HepG2 (cell line): ENCODE measurements around the gene PNPLA2. TPM values are rescaled to one million over a fixed set of nuclear protein-coding genes. Genes with fewer than 3 reads are reported as not detected.

Experiments used
- BRD4 ChIP-seq: sonication (generic); formaldehyde crosslinking; IDR thresholded peaks from 2 replicates; pipeline ENCODE4 v1.4.0; 2020; ENCODE audit warnings: missing genetic modification reagents
- EED ChIP-seq: sonication (generic); formaldehyde crosslinking; IDR thresholded peaks from 2 replicates; pipeline ENCODE4 v1.5.0; 2020; ENCODE audit warnings: mild to moderate bottlenecking, missing genetic modification reagents
- FOXO1 ChIP-seq: sonication (generic); formaldehyde crosslinking; IDR thresholded peaks from 2 replicates; pipeline ENCODE4 v1.4.0; 2020; ENCODE audit warnings: missing genetic modification reagents
- GLI4 ChIP-seq: sonication (generic); formaldehyde crosslinking; IDR thresholded peaks from 2 replicates; pipeline ENCODE4 v1.5.1; 2020; ENCODE audit warnings: missing genetic modification reagents, mild to moderate bottlenecking, moderate library complexity, borderline replicate concordance
- HNRNPH1 ChIP-seq: fragments of 200-400 bp; formaldehyde crosslinking; optimal IDR thresholded peaks from 2 replicates; pipeline ENCODE3; 2017; ENCODE audit warnings: mild to moderate bottlenecking, low read depth, low read length
- KDM1A ChIP-seq: IDR thresholded peaks from 2 replicates; pipeline ENCODE4 v1.6.1; 2016; ENCODE audit warnings: missing compliant biosample characterization
- RXRB ChIP-seq: IDR thresholded peaks from 2 replicates; pipeline ENCODE4 v1.6.1; 2016; ENCODE audit warnings: borderline replicate concordance, missing genetic modification reagents, missing compliant biosample characterization
- TOPORS ChIP-seq: sonication (generic); formaldehyde crosslinking; IDR thresholded peaks from 2 replicates; pipeline ENCODE4 v1.8.0; 2023; ENCODE audit warnings: mild to moderate bottlenecking, missing genetic modification reagents
- TSC22D2 ChIP-seq: sonication (generic); formaldehyde crosslinking; IDR thresholded peaks from 2 replicates; pipeline ENCODE4 v1.5.1; 2020; ENCODE audit warnings: missing genetic modification reagents, mild to moderate bottlenecking, borderline replicate concordance
- ZNF101 ChIP-seq: sonication (generic); formaldehyde crosslinking; IDR thresholded peaks from 2 replicates; pipeline ENCODE4 v1.4.0; 2020; ENCODE audit warnings: mild to moderate bottlenecking, low read depth, missing genetic modification reagents, borderline replicate concordance
- ZNF256 ChIP-seq: sonication (generic); formaldehyde crosslinking; conservative IDR thresholded peaks from 2 replicates; pipeline ENCODE4 v1.4.0; 2020; ENCODE audit warnings: missing genetic modification reagents
- ZNF549 ChIP-seq: sonication (generic); formaldehyde crosslinking; IDR thresholded peaks from 2 replicates; pipeline ENCODE4 v1.5.0; 2020; ENCODE audit warnings: missing genetic modification reagents
- ZNF773 ChIP-seq: sonication (generic); formaldehyde crosslinking; IDR thresholded peaks from 2 replicates; pipeline ENCODE4 v1.4.0; 2020; ENCODE audit warnings: missing genetic modification reagents, borderline replicate concordance
- ZNF788 ChIP-seq: sonication (generic); formaldehyde crosslinking; IDR thresholded peaks from 2 replicates; pipeline ENCODE4 v1.5.0; 2020; ENCODE audit warnings: mild to moderate bottlenecking, missing genetic modification reagents, borderline replicate concordance
- ZNF83 ChIP-seq: sonication (generic); formaldehyde crosslinking; IDR thresholded peaks from 2 replicates; pipeline ENCODE4 v1.4.0; 2020; ENCODE audit warnings: missing genetic modification reagents, mild to moderate bottlenecking, borderline replicate concordance
- ZSCAN25 ChIP-seq: sonication (generic); formaldehyde crosslinking; IDR thresholded peaks from 2 replicates; pipeline ENCODE4 v1.8.0; 2022; ENCODE audit warnings: mild to moderate bottlenecking, missing genetic modification reagents
- polyA plus RNA-seq, 8 experiments: library from polyadenylated mRNA; depleted of rRNA in 3 of 8; stranded (reverse) in 7 of 8; unstranded in 1 of 8; fragments of >200 nt; fragmentation: Illumina TruSeq in 4 of 8; extraction: Trizol in 4 of 8; gene quantifications; 2 replicates each; pipeline versions ENCODE4 v1.2.1 to v1.2.3, GENCODE V29; 2011 to 2016; ENCODE audit warnings: low read depth in 4 of 8, missing spikeins in 1 of 8, mixed read lengths in 1 of 8; ENCODE audit not compliant: insufficient read depth in 1 of 8
- total RNA-seq, 5 experiments: library from RNA; depleted of rRNA; stranded (reverse); fragments of >200 nt; fragmentation: Illumina TruSeq; extraction: Trizol; gene quantifications; 2 replicates each; pipeline ENCODE4 v1.2.3, GENCODE V29; 2016; ENCODE audit warnings: low read depth in 1 of 5
- TF ChIP-seq, protein P1 (sequence below), 2 experiments: sonication (generic) in 1 of 2; formaldehyde crosslinking in 1 of 2; IDR thresholded peaks; 2 replicates each; pipeline versions ENCODE4 v1.6.1 to v1.9.0; 2014 to 2022; ENCODE audit warnings: antibody characterized with exemption in 1 of 2, borderline replicate concordance in 1 of 2, inconsistent platforms in 1 of 2, low read depth in 1 of 2, missing genetic modification reagents in 1 of 2
- TF ChIP-seq, protein P2 (sequence below): sonication (generic); formaldehyde crosslinking; IDR thresholded peaks from 2 replicates; pipeline ENCODE4 v1.4.0; 2020; ENCODE audit warnings: missing genetic modification reagents, borderline replicate concordance
- TF ChIP-seq, protein P3 (sequence below): sonication (generic); formaldehyde crosslinking; IDR thresholded peaks from 2 replicates; pipeline ENCODE4 v1.5.0; 2020; ENCODE audit warnings: missing genetic modification reagents, mild to moderate bottlenecking, borderline replicate concordance

Gene PNPLA2
- total and polyA plus RNA-seq, 2 of the 13 experiments (the other 11 are each of a cell fraction or from before 2014, with no cell fraction given), result 10.5 to 43.2 TPM

DNA sequence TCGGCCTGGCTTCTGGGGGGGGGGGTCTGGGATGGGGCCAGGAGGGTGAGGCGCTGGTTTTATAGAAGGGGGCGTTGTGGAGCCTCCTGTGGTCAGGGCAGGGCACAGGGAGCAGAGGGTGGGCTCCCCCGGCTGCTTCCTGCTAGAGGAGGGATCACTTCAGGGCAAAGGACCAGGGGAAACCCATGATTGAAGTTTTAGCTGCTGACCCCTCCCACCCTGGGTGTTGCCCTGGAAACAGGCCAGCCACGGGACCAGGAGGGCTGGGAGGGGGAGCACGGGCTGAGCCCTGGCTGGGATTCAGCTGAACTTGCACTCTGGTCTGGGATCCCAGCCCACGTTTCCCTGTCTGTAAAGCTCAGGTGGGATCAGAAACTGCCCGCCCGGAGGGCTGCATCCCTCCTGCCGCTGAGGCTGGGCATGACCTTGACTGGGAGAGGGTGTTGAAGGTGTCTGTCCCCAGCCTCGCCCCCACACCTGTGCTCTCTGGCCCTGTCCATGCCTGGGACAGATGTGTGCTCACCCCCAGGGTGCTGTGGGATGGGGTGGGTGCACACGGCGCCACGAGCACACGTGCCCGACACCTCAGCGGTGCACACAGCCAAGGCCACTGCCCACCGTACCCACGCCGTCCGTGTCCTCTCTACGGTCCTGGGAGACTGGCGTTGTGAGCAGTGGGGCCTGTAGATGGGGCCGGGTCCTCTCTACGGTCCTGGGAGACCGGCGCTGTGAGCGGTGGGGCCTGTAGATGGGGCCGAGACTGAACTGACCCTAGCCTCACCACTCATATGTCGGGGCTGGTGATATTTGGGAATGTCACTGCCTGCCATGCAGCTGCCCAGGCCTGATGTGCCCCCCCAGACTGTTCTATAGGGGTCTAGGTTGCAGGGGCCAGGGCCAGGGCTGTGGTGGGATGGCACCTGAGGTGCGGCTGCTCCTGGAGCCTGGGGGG lies 26.3 kb downstream of the PNPLA2 start (continued):
- TF ChIP-seq, protein P1, sequence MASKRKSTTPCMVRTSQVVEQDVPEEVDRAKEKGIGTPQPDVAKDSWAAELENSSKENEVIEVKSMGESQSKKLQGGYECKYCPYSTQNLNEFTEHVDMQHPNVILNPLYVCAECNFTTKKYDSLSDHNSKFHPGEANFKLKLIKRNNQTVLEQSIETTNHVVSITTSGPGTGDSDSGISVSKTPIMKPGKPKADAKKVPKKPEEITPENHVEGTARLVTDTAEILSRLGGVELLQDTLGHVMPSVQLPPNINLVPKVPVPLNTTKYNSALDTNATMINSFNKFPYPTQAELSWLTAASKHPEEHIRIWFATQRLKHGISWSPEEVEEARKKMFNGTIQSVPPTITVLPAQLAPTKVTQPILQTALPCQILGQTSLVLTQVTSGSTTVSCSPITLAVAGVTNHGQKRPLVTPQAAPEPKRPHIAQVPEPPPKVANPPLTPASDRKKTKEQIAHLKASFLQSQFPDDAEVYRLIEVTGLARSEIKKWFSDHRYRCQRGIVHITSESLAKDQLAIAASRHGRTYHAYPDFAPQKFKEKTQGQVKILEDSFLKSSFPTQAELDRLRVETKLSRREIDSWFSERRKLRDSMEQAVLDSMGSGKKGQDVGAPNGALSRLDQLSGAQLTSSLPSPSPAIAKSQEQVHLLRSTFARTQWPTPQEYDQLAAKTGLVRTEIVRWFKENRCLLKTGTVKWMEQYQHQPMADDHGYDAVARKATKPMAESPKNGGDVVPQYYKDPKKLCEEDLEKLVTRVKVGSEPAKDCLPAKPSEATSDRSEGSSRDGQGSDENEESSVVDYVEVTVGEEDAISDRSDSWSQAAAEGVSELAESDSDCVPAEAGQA (IDR thresholded peaks at IDR 0.05; ENCODE audit: low read depth), result 0 out of 2 replicates have a peak, but pooled peaks have one; percentile 10
- TF ChIP-seq, protein P1 (CRISPR knock-in tag; IDR thresholded peaks at IDR 0.05; ENCODE audit: borderline replicate concordance), result no peak
- TF ChIP-seq ZNF256 (CRISPR knock-in tag) (no peak), EED (no peak), TOPORS (CRISPR knock-in tag) (no peak), ZNF788 (peak; percentile 67; the same call in 1 of the 2 replicates), ZNF549 (CRISPR knock-in tag) (no peak), HNRNPH1 (no peak), KDM1A (CRISPR knock-in tag) (no peak), RXRB (peak; percentile 50; the same call in 1 of the 2 replicates), ZNF101 (CRISPR knock-in tag) (no peak), ZSCAN25 (peak; percentile 64; the same call in 1 of the 2 replicates), GLI4 (CRISPR knock-in tag) (no peak), TSC22D2 (CRISPR knock-in tag) (no peak), FOXO1 (no peak), ZNF773 (CRISPR knock-in tag) (no peak), BRD4 (CRISPR knock-in tag) (no peak), ZNF83 (CRISPR knock-in tag) (no peak)
- TF ChIP-seq, protein P2, sequence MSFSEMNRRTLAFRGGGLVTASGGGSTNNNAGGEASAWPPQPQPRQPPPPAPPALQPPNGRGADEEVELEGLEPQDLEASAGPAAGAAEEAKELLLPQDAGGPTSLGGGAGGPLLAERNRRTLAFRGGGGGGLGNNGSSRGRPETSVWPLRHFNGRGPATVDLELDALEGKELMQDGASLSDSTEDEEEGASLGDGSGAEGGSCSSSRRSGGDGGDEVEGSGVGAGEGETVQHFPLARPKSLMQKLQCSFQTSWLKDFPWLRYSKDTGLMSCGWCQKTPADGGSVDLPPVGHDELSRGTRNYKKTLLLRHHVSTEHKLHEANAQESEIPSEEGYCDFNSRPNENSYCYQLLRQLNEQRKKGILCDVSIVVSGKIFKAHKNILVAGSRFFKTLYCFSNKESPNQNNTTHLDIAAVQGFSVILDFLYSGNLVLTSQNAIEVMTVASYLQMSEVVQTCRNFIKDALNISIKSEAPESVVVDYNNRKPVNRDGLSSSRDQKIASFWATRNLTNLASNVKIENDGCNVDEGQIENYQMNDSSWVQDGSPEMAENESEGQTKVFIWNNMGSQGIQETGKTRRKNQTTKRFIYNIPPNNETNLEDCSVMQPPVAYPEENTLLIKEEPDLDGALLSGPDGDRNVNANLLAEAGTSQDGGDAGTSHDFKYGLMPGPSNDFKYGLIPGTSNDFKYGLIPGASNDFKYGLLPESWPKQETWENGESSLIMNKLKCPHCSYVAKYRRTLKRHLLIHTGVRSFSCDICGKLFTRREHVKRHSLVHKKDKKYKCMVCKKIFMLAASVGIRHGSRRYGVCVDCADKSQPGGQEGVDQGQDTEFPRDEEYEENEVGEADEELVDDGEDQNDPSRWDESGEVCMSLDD, result no peak
- TF ChIP-seq, protein P3, sequence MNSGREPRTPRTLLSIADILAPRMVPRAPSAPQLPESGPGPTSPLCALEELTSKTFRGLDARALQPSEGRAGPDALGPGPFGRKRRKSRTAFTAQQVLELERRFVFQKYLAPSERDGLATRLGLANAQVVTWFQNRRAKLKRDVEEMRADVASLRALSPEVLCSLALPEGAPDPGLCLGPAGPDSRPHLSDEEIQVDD (CRISPR knock-in tag), result no peak
